Suppressor macrophage (primary cell): Measurements from ENCODE around the gene ZMPSTE24.

Source experiments
- DNase-seq, 4 experiments: peaks; one replicate each; pipeline ENCODE4 v3.0.0-alpha.2; 2020 to 2022

ZMPSTE24 gene

GRCh38 chr1:40264354-40264781 is 6.3 kb downstream of the ZMPSTE24 start:
- DNase-seq = no peak

GRCh38 chr1:40265298-40265697 is 7.3 kb downstream of the ZMPSTE24 start:
- no peak for DNase-seq

GRCh38 chr1:40265919-40266318 is 7.9 kb downstream of the ZMPSTE24 start:
- no peak for DNase-seq

- DNase-seq = no peak
Observed at GRCh38 chr1:40266786-40267535, 8.9 kb downstream of the ZMPSTE24 start.

- DNase-seq = no peak
Observed at GRCh38 chr1:40267767-40268187, 9.7 kb downstream of the ZMPSTE24 start.

- no peak for DNase-seq
Observed at GRCh38 chr1:40268211-40268610, 10.2 kb downstream of the ZMPSTE24 start.

GRCh38 chr1:40270152-40270834 is 12.3 kb downstream of the ZMPSTE24 start:
- DNase-seq = no peak

GRCh38 chr1:40272653-40273213 is 14.7 kb downstream of the ZMPSTE24 start:
- DNase-seq = no peak

GRCh38 chr1:40273547-40274166 is 15.6 kb downstream of the ZMPSTE24 start:
- no peak for DNase-seq

GRCh38 chr1:40274331-40274730 is 16.3 kb downstream of the ZMPSTE24 start:
- no peak for DNase-seq

- DNase-seq = no peak
Observed at GRCh38 chr1:40276122-40276521, 18.1 kb downstream of the ZMPSTE24 start.

GRCh38 chr1:40281853-40282252 is 23.8 kb downstream of the ZMPSTE24 start:
- DNase-seq = no peak

- no peak for DNase-seq
Observed at GRCh38 chr1:40291293-40291692, 33.3 kb downstream of the ZMPSTE24 start.

GRCh38 chr1:40299366-40300248 is 41.6 kb downstream of the ZMPSTE24 start:
- no peak for DNase-seq

- DNase-seq = no peak
Observed at GRCh38 chr1:40300249-40300567, 42.2 kb downstream of the ZMPSTE24 start.

- DNase-seq = no peak
Observed at GRCh38 chr1:40300651-40301050, 42.6 kb downstream of the ZMPSTE24 start.

GRCh38 chr1:40301066-40301465 is 43.0 kb downstream of the ZMPSTE24 start:
- no peak for DNase-seq

GRCh38 chr1:40301541-40302299 is 43.7 kb downstream of the ZMPSTE24 start:
- no peak for DNase-seq

- DNase-seq = no peak
Observed at GRCh38 chr1:40302475-40302874, 44.4 kb downstream of the ZMPSTE24 start.

GRCh38 chr1:40303051-40303771 is 45.2 kb downstream of the ZMPSTE24 start:
- no peak for DNase-seq

GRCh38 chr1:40303790-40304189 is 45.8 kb downstream of the ZMPSTE24 start:
- no peak for DNase-seq
